HK-2 (cell line): ENCODE measurements around the gene MRPL43.
A peak's percentile ranks its signal among the peaks of the same experiment; 100 is the strongest.
"Not testable (repeated sequence)": the region's sequence is repeated elsewhere in the genome, so short reads cannot be mapped to it uniquely, and the experiment has no call there.

Experiments used
- DNase-seq: peaks from one replicate; pipeline ENCODE4 v3.0.0-alpha.2; 2018; ENCODE audit not compliant: unreplicated experiment

Gene MRPL43

DNA sequence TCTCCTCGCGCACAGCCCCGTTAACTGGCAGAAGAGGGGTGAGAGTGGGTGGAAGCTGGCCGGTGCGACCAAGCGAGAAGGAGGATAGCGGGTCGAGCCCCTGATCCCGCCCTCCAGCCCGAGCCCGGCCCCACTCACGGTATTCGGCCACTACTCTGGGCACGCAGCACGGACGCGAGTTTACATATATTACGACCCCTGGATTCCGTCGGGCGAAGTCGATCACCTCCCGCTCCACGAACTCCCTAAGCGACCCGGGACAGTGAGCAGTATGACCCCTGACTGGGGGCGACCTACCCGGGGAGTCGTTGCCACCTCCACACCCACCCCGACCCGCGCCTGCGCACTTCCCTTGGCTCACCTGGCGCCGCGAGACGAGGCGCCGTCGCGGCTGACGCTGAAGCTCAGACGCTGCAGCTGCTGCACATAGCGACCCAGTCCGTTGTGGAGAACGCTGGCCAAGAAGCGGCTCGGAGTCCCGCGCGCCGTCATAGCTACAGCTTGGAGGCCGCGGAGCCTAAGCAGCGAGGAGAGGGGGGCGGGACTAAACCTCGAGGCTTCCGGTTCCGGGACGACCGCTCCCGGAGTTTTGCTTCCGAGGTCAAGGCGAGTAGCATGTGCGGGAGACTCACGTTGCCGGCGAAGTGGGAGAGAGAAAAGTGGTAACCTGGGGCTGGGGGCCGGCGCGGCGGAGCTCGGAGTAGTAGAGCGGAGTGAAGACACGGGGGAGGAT, at the start of gene MRPL43, which contains the start of gene TWNK:
MRPL43 (minus strand) TSS at position 546 of the 733 bp plus-strand sequence; CDS start at position 492, 54 bp downstream.
TWNK (plus strand) TSS at position 592 of the 733 bp plus-strand sequence. CDS start 668 bp downstream, outside the sequence.
- DNase-seq = peak; percentile 87

DNA sequence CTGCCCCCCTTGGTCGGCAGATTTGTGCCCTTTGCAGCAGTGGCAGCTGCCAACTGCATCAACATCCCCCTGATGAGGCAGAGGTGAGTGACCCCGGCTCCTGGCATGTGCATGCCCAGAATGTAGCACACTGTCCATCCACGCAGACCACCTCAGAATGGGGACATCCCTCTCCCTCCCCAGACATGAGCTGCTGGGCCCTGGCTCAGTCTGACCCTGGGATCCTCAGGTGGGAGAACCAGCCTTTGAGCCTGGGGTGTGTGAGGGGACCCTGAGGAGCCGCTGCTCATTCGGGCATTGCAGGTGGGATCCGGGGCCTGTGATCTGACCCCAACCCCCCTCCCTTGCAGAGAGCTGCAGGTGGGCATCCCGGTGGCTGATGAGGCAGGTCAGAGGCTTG, 49.4 kb upstream of the MRPL43 start:
- DNase-seq = no peak

DNA sequence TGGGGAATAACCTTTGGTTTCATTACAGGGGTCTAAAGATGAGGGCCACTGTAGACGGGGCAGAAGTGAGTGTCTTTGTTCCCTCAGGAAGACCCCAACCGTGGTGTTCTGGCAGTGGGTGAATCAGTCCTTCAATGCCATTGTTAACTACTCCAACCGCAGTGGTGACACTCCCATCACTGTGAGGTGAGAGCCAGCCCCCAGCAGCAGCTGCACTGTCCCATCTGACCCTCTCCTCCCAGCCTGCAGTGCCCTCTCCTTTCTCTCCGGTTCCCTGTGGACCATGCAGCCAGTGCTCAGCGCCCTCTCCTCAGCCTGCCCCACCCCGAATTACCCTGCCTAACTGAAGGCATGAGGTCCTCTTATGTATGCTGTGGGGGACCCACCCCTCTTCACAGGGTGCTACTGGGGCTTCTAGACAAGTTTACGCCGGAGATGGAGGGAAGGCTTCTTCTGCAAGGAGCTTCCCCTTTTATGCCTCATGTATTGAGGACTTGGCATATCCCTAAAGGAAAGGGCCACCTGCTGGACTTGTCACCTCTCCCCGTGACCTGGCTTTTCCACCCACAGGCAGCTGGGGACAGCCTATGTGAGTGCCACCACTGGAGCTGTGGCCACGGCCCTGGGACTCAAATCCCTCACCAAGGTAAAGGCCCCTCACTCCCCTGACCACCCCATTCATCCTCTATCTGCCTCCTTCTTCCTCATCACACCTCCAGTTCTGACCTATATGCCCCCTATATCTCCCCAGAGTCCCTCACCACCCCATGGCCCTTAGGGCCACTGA, 48.8 kb upstream of the MRPL43 start:
- no peak for DNase-seq

DNA sequence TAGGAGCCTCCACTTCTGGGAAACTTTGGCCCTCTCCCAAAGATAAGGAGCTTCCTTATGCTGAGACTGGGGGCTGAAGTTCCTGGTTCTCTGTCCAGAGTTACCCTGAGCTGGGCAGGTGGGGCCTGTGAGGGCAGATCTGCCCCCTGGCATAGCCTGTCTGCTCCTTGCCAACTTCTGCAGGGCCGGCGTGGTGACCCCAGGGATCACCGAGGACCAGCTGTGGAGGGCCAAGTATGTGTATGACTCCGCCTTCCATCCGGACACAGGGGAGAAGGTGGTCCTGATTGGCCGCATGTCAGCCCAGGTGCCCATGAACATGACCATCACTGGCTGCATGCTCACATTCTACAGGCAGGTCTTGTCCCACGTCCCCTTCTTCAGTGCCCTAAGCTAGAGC, 48.0 kb upstream of the MRPL43 start:
- no peak for DNase-seq

DNA sequence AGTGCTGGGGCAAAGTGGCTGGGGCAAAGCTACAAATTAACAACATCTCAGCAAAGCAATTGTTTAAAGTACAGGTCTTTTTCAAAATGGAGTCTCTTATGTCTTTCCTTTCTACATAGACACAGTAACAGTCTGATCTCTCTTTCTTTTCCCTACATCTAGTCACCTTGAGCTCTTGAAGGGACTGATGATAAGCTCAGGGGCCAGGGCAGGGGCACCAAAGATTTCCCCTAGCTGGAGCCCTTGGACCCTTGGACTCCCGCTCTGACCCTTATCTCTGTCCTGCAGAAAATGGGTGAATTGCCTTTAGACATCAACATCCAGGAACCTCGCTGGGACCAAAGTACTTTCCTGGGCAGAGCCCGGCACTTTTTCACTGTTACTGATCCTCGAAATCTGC, 47.1 kb upstream of the MRPL43 start:
- not testable (repeated sequence) for DNase-seq

DNA sequence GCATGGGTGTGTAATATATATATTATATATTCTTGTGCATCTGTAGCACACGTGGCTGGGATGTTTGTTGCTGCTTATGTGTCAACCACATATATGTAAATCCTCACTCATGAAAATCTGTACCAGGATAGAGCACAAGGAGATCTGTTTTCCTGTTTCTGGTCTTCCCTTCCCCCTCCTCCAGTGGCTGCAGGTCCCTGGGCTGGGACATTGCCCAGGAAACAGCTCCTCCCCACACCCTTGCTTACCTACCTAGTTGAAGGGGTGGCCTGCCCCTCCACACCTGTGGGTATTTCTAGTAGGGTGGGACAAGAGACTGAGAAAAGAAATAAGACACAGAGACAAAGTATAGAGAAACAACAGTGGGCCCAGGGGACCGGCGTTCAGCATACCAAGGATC, 46.0 kb upstream of the MRPL43 start:
- no peak for DNase-seq

DNA sequence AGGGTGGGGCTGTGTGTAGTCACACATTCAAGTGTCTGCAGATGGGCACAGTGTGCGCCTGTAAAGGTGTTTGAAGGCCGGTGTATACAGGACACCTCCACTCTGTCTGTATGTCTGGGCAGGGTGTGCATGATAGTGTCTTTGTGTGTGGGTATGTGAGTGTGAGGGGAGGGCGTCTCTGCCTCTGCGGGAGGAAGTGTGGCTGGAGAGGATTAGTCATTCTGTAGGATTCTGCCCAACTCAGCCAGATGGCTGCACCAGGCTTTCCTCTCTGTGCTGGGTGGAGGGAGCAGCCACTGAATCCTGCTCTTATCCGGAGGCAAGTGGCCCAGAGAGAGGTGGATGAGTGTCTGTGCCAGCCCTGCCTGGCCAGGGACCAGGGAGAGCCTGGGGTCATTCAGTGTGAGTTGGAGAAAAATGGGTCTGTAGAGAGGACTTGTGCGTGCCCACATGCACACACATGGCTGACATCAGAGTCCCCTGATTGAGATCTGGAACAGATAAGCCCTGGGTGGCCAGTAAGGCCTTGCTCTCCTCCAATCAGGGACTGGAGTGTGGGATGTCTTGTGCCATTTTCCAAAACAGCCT, 45.4 kb upstream of the MRPL43 start:
- DNase-seq = peak; percentile 85

DNA sequence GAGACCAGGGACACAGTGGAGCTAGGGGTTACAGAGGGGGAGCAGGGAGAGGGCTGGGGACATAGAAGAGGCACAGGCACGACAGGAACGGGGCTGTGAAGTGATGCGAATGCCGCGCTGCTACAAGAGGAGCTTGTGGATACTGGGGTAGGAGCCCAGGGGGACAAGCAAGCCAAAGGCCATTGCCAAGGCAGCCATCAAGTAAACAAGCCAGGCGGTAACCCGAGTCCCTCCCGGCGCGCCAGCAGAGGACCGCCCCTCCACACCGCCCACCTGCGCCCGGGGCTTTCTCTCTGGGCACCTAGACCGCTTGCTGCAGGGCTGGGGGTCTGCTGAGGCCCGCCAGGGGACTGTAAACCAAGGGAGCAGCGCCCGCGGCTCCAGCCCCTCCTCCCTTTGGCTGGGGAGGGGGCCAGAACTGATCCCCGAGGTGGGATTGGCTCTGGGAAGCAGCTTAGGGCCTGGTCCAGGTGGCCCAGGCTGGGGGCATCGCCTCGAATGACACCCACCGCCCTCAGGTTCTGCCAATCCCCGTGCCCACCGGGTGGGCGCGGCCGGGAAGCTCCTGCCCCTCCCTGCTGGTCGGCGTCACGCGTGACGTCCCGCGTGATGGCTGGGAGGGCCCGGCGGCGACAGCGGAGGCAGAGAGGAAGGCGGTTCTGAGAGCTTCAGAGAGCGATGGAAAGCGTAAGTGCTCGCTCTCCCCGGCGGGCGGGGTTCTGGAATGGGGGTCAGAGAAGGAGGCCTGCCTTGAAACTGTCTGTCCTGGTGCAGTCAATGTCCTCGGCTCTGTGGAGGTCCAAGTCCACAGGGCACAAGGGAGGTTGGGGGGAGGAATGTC, 44.7 kb upstream of the MRPL43 start:
- peak; percentile 69 for DNase-seq

DNA sequence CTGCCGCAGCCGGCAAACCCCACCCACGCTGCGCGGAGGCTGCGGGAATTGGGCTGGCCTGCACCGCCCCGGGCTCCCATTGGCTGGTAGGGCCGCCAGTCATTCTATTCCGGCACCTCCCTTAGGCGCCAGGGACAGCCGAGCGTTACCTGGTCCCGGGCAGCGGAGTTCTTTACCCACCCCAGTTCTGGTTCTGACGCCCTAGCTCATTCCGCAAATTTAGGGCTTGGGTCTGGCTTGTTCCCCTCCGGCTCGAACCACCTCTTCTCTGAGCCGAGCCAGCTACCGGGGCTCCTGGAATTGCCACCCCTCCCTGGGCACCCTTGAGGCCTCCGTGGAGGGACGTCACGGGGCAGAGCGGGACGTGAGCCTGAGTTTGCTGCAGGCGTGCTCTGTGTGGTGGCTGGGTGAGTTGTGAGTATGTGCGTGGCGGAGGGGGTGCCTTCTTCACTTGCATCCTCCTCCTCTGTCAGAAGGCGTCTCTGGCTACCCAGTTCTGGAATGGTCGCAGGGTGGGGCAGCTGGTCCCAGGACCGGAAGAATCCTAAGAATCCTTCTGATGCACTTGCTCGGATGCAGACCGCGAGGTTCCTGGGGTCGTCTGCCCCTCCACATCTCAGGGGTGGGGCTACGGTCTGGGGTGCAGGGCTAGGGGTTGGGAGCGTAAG, 44.0 kb upstream of the MRPL43 start, which contains the start of the genes PDZD7 and SFXN3:
PDZD7 (minus strand) TSS at position 2 of the 668 bp plus-strand sequence. CDS start 910 bp downstream, outside the sequence.
SFXN3 (plus strand) TSS at position 107 of the 668 bp plus-strand sequence. CDS start 3,461 bp downstream, outside the sequence.
- peak; percentile 99 for DNase-seq

DNA sequence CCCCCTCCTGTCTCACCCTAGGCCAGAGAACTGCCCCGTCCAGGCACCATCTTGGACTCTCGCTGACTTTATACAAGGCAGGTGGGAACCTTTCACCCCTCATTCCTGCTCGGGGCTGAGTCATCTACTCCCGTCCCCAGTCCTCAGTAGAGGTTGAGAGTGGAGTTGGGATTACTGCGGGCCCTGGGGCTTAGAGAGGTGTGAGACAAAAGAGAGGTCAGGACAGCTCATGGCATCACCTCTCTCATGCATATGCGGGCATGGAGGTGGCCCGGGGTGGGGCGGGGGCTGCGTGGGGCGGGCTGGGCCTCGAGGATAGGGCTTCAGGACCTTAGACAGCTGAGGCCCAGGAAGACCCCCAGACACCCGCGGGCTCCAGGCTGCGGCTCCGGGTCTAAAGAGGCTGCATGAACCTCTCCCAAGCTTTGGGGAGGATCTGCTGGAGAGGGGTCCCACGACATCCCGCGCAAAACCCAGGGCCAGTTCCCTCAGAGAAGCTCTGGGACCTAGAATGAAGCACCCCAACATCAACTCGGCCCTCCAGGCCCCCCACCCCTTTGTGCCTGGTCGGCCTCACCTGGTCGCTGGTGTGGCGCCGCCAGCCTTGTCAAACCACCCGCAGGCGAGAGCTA, 43.3 kb upstream of the MRPL43 start:
- DNase-seq = no peak

DNA sequence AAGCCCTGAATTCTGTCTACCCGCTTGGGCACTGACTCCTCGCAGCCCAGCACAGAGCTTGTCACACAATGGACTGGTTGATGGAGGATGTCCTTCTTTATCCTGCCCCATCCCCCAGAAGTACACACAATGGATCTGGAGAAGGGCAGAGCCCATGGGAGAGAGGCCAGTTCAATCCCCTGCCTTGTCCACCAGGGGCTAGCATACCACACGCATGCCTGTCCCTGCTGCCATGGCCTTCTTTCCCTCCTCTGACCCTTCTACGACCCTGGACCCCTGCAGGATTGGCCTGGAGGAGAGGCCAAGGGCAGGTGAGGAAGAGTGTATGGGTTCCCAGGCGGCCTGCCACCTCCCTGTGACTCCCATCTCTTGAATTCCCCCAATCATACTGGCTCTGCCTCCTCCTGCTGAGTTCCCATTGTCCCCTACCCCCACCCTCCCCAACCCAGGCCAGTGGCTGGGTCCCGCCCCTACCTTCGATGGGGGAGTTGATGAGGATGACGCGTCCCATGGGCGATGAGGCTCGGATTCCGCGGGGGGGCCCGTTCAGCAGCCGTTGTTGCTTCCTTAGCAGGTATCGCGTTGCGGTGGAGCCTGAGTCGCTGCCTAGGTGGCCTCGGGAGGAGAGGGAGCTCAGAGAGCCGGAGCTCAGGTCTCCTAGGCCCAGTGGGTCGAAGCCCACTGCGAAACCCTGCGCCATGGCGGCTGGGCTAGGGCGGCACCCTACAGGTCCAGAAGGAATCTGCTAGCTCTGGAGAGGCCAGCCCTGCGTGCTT, 42.4 kb upstream of the MRPL43 start:
- DNase-seq = no peak

DNA sequence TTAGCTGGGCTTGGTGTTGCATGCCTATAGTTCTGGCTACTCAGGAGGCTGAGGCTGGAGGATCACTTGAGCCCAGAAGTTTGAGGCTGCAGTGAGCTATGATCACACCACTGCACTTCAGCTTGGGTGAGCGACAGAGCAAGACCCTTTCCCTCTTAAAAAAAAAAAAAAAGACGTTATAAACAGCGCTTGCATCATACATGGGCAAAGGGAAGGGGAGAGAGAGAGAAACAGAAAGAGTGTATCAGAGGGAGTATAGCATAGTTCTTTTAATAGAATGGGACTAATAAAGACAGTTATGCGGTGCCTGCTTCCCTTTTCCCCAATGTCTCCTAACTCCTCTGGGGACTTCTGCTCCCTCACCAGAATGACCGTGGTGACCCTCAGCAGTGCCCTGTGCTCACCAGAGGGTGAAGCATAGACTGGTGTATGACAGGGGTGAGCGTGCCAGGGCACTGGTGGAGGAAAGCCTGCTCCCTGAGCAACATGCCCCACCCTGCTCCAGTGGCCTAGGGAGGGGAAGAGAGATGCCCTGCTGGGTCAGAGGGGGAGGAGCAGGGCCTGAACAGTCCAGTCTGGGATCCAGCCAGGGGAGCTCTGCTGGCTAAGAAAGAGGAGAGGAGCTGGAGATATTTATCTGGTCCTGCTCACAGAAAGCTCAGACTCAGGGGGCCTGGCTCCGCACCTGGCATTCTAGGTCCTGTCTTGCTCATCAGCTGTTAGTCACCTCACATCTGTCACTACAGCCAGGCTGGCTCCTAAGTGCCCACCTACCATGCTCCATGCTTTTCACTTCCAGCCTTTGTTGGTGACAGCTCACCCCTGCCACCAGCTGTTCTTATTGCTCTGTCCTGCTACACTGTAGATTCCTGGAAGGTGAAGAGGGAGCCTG, 41.4 kb upstream of the MRPL43 start:
- no peak for DNase-seq

DNA sequence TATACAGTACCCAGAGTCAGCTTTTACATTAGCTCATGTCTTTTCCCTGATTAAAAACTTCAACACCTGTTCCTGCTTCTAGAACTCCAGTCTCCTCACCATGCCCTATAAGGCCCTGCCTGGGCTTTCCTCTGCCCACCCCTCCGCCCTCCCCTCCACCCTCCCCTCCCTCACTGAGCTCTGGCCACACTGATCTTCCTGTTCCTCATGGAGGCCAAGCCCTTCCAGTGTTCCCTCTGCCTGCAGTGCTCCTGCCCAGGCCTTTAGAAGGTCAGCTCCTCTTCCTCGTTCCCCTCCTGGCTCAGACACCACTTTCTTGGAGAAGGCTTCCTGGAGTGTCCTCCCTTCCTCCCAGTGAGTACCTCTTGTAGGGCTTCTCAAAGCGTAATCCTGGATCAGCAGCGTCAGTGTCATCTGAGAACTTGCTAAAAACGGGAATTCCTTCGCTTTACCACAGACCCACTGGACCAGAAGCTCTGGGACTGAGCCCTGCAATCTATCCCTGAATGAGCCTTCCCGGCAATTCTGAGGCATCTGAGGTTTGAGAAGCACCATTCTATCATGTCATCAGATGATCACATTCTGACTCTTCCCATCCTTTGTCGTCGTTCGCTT, 39.9 kb upstream of the MRPL43 start:
- no peak for DNase-seq

DNA sequence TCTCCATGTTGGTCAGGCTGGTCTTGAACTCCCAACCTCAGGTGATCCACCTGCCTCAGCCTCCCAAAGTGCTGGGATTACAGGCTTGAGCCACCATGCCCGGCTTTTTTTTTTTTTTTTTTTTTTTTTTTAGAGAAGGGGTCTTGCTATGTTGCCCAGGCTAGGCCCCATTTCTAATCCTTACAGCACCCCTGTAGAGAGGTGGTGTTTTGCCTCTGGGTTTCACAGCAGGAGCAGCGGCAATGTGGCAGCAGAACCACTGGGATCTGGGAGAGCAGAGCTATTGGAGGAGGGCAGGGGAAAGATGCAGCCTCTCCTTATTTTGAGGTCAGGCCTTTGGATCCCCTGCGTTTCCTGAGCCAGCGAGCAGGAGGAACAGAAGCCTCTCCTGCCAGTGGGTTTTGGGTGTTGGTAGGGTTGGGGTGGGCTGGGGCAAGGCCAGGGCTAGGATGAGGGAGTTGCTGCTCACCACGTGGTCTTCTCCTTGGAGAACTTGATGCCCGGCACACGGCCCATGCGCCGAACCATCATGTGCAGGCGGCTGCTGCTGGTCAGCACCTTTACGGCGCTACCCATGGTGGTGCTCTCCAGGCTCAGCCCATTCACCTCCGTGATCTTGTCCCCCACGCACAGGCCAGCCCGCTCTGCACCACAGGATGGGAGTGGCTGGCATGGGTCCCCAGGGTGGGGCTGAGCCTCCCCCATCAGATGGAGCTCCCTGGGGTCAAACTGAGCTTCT, 35.8 kb upstream of the MRPL43 start:
- DNase-seq = no peak

DNA sequence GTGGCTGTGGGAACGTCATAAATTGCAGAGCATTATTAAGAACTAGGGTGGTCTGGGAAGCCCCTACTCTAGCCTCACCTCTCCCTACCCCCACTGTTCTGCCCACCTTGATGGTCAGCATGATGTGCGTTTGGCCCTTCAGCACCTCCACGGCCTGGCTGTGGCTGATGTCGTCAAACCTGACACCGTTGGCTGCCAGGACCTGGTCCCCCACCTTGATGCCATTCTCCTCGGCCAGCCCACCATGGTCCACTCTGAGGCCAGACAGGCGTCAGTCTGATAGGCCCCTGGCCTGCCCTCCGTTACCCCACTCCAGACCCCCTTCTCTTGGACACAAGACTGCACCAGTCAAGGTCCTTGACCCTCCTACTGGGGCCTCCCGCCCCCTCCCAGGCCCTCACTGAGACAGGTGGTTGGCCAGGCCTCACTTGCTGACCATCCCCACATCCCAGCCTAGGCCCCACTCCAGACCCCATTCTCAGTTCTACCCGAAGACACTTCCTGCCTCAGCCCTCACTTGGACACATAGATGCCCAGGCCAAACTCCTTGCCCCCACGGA, 34.5 kb upstream of the MRPL43 start:
- DNase-seq = no peak

DNA sequence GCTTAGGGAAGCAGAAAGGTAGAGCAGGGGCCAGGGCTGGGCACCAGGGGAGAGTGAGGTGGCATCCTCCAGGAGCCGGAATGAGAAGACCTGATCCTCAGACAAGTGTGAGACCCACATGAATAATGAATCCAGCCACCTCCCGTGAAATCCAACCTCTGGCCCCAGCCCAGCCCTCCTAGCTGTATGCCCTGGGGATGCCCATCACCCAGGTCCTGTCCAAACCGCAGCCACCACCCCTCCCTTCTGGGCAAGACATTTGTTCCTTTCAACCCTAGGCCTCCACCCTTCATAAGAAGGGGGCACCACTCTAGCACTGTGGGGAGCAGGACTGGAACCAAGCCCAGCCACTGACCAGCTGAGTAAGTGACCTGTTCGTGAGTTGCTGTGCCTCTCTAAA, 33.9 kb upstream of the MRPL43 start:
- no peak for DNase-seq

DNA sequence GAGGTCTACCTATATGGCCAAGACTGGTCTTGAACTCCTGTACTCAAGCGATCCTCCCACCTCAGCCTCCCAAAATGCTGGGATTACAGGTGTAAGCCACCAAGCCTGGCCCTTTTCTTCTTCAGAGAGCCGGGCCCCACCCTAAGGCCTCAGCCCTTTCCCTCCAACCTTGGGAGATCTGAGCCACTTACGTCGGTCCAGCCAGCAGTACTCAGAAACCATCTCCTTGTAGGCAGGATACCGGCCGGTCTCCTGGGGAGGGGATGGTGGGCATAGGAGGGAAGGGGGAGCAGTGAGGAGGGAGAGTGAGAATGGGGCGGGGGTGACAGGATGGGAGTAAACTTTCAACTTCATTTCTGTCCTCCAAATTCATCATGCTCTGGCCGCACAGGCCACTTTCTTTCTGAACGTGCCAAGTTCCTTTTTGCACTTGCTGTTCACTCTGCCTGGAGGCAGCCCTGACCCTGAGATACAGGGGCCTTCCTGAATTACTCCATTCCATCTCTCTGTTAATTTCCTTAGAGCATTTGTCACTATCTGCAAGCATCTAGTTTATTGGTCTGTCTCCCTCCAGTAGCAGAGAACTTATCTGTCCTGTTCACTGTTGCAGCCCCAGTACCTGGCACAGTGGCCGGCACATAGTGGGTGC, 33.3 kb upstream of the MRPL43 start:
- DNase-seq = no peak
